Sigmoid colon (tissue), 7 donors: ENCODE measurements around the gene IDH2. TPM values are rescaled to one million over a fixed set of nuclear protein-coding genes. Genes with fewer than 3 reads are reported as not detected.
A peak's percentile ranks its signal among the peaks of the same experiment; 100 is the strongest.

Source experiments
- DNase-seq: peaks from one replicate; pipeline ENCODE4 v3.0.0-alpha.2; 2019
- H3K27ac ChIP-seq, 4 donors: fragments of 200-600 bp; sonication (generic); one replicate each; pipeline ENCODE4 v1.5.1; 2016 to 2019; ENCODE audit warnings: mild to moderate bottlenecking in 1 of 4
- H3K27me3 ChIP-seq, 3 donors: fragments of 200-600 bp; sonication (generic); one replicate each; pipeline ENCODE4 v1.5.1; 2019; ENCODE audit warnings: mild to moderate bottlenecking in 1 of 3
- H3K36me3 ChIP-seq, 4 donors: fragments of 200-600 bp; sonication (generic); one replicate each; pipeline ENCODE4 v1.5.1; 2016 to 2019
- H3K4me1 ChIP-seq, 4 donors: fragments of 200-600 bp; sonication (generic); one replicate each; pipeline ENCODE4 v1.5.1; 2017 to 2019
- H3K4me3 ChIP-seq, 4 donors: fragments of 200-600 bp; sonication (generic); one replicate each; pipeline ENCODE4 v1.5.1; 2017 to 2019; ENCODE audit warnings: mild to moderate bottlenecking in 2 of 4, moderate library complexity in 1 of 4
- H3K9me3 ChIP-seq, 4 donors: fragments of 200-600 bp in 3 of 4; sonication (generic) in 3 of 4; one replicate each; pipeline versions ENCODE4 v1.5.1 to v1.6.1; 2013 to 2019
- EP300 ChIP-seq, 4 donors: sonication (generic); formaldehyde crosslinking; IDR thresholded peaks; one replicate each; pipeline ENCODE4 v1.6.1; 2017; ENCODE audit warnings: antibody characterized with exemption in 4 of 4
- POLR2A ChIP-seq, 2 donors: fragments of 450-650 bp; IDR thresholded peaks; one replicate each; pipeline ENCODE4 v1.6.1; 2016; ENCODE audit warnings: antibody characterized with exemption in 2 of 2, mild to moderate bottlenecking in 2 of 2, moderate library complexity in 2 of 2
- POLR2AphosphoS5 ChIP-seq, 4 donors: sonication (generic); formaldehyde crosslinking; IDR thresholded peaks; one replicate each; pipeline ENCODE4 v1.6.1; 2017; ENCODE audit warnings: antibody characterized with exemption in 4 of 4
- WGBS, 2 donors: extraction: QIAGEN DNeasy Blood & Tissue Kit; methylation state at CpG; one replicate each; pipeline ENCODE4 v1.1.7; 2013; 5-methylcytosine and 5-hydroxymethylcytosine counted together
- intact Hi-C: fragments of 100-400 bp; cut with DNase I; formaldehyde crosslinking; loops from one replicate; pipeline ENCODE4 v1.15.1; 2023
- polyA plus RNA-seq, 3 donors: library from polyadenylated mRNA; stranded (reverse); fragments of 200-250 nt; gene quantifications; one replicate each; pipeline ENCODE4 v1.2.3, GENCODE V29; 2013
- total RNA-seq, 4 donors: library from RNA; depleted of rRNA; stranded (reverse); fragments of >200 nt; gene quantifications; one replicate each; pipeline ENCODE4 v1.1.0, GENCODE V29; 2016
- TF ChIP-seq, protein P1 (sequence below), 4 experiments: fragments of 450-650 bp in 3 of 4; fragments of 200-600 bp in 1 of 4; IDR thresholded peaks; one replicate each; pipeline ENCODE4 v1.5.1; 2016 to 2019; ENCODE audit warnings: antibody characterized with exemption in 4 of 4, mild to moderate bottlenecking in 3 of 4, moderate library complexity in 2 of 4
- donor health status: healthy with polysubstance abuse.
- donor health status: Bipolar disorder and iron deficiency.
- donor health status: healthy.

Gene IDH2
- total and polyA plus RNA-seq, 7 donors, result 43.8 to 210 (median 111) TPM

DNA sequence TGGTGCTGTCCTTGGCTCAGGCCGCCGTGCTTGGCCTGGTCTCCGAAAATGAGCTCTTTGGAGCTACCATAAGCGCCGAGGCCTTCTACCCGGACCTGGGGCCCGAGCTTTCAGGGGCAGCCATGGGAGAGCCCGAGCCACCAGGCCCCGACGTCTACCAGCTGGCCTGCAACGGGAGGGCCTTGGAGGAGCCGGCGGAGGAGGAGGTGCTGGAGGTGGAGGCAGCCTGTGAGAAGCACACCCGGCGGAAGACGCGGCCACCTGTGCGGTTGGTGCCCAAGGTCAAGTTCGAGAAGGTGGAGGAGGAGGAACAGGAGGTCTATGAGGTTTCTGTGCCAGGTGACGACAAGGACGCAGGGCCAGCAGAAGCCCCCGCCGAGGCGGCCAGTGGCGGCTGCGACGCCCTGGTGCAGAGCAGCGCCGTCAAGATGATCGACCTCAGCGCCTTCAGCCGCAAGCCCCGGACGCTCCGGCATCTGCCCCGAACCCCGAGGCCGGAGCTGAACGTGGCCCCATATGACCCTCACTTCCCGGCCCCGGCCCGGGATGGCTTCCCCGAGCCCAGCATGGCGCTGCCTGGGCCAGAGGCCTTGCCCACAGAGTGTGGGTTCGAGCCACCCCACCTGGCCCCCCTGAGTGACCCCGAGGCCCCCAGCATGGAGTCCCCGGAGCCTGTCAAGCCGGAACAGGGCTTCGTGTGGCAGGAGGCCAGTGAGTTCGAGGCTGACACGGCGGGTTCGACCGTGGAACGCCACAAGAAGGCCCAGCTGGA lies 34.9 kb downstream of the IDH2 start:
- peaks cover 0 to 53% (median 48%) of the 10 kb centered on the region in 4 donors for H3K4me1 ChIP-seq
- intact Hi-C loops, result no loop called here

DNA sequence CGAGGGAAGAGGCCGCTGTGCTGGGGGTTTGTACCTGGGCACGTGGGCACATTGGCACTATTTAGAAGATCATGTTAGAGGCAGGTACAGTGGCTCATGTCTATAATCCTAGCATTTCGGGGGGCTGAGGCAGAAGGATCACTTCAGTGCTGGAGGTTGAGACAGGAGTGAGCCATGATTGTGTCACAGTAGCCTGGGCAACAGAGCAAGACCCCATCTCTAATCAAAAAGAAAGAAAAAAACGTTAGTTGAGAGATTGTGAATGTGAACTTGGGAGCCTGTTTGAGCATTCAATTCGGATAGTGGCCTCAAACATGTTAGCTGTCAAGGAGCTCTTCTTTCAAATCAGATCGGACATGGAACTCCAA lies 36.6 kb downstream of the IDH2 start:
- no peak for DNase-seq
- Histone ChIP-seq H3K9me3 (no peaks in the 10 kb centered on the region), H3K27me3 (no peaks in the 10 kb centered on the region), H3K27ac (peak overlapping the region; percentile 70 to 83 (median 72)), H3K36me3 (peaks cover 0 to 20% (median 7%) of the 10 kb centered on the region in 4 donors), H3K4me3 (no peak overlapping the region), H3K4me1 (peaks cover 0 to 57% (median 50%) of the 10 kb centered on the region in 4 donors)
- 86 to 87% methylated on average over 7 of the region's 7 CpGs for WGBS, 2 donors
- intact Hi-C loops, result no loop called here
- TF ChIP-seq EP300 (IDR thresholded peaks at IDR 0.05) (no peak), POLR2AphosphoS5 (IDR thresholded peaks at IDR 0.05) (no peak), POLR2A (IDR thresholded peaks at IDR 0.05) (no peak)
- TF ChIP-seq, protein P1, sequence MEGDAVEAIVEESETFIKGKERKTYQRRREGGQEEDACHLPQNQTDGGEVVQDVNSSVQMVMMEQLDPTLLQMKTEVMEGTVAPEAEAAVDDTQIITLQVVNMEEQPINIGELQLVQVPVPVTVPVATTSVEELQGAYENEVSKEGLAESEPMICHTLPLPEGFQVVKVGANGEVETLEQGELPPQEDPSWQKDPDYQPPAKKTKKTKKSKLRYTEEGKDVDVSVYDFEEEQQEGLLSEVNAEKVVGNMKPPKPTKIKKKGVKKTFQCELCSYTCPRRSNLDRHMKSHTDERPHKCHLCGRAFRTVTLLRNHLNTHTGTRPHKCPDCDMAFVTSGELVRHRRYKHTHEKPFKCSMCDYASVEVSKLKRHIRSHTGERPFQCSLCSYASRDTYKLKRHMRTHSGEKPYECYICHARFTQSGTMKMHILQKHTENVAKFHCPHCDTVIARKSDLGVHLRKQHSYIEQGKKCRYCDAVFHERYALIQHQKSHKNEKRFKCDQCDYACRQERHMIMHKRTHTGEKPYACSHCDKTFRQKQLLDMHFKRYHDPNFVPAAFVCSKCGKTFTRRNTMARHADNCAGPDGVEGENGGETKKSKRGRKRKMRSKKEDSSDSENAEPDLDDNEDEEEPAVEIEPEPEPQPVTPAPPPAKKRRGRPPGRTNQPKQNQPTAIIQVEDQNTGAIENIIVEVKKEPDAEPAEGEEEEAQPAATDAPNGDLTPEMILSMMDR (IDR thresholded peaks at IDR 0.05), result no peak

More for the DNA sequence above, 34.9 kb downstream of the IDH2 start:
- peak overlapping the region in 1 of 4 donors; percentile 15 for H3K27ac ChIP-seq
- H3K9me3 ChIP-seq, result no peaks in the 10 kb centered on the region
- no peak for TF ChIP-seq POLR2A (IDR thresholded peaks at IDR 0.05)
- TF ChIP-seq EP300 (IDR thresholded peaks at IDR 0.05), result no peak
- TF ChIP-seq, protein P1 (IDR thresholded peaks at IDR 0.05), result no peak
- no peak for TF ChIP-seq POLR2AphosphoS5 (IDR thresholded peaks at IDR 0.05)
- 95 to 96% methylated on average over 55 of the region's 55 CpGs for WGBS, 2 donors
- peaks cover 0 to 21% (median 7%) of the 10 kb centered on the region in 4 donors for H3K36me3 ChIP-seq
- no peak overlapping the region for H3K4me3 ChIP-seq
- no peaks in the 10 kb centered on the region for H3K27me3 ChIP-seq
- DNase-seq, result no peak

DNA sequence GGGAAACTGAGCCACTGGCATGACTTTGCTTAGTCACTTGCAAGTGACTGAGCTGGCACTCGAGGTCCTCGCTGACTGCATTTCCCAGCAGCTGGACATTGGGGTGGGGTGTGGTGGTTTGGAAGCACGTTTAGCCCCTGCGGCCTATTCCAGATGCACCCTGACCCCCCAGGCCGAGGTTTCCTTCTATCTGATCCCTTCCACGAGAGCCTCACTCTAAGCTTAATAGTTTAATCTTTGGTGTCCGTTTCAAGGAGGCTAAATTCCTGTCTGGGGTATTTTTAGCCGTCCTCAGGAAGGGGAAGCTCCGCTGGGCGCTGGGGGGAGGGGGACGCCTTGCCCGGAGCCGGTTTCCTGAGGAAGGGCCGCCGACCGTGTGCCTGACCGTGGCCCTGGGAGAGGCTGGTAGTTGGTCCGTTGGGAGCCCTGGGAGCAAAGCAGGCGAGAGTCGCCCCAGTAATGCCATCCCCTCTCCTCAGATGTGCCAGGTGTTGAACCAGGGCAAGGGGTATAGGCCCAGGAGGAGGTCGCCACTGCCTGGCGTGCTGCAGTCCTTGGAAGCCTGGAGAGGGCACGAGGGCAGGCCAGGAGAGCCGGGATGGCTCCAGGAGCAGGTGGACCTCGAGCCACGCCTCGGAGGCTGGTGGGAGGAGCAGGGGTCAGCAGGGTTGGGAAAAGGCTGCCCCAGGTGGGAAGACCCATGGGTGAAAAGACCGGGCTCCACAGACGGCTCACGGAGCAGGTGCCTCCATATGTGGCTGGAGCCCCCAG lies 37.2 kb downstream of the IDH2 start:
- TF ChIP-seq, protein P1 (IDR thresholded peaks at IDR 0.05), result no peak
- TF ChIP-seq POLR2A (IDR thresholded peaks at IDR 0.05) (no peak), POLR2AphosphoS5 (IDR thresholded peaks at IDR 0.05) (peak in 2 of 4 donors; percentile 20 to 38)
- H3K27ac ChIP-seq, result peak overlapping the region; percentile 70 to 83 (median 72)

DNA sequence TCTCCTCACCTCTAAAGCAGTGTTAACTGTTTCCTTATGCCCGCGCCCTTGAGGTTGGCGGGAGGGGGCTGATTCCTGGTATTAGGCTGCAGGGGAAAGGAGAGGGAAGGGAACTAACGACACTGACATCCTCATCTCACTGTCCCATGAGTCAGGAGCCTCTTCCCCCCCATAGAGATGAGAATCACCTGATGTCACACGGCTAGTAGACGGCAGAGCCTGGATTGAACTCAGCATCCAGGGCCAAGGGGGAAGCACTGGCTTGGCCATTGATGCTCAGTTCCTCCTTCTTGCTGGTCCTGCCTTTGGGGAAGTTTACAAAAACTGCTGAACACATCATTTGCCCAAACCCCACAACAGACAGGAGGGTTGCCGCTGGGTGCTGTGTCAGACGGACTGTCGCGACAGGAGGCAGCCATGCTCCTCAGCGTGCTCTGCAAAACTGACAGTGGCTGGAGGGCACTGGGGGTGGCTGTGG lies 38.5 kb downstream of the IDH2 start:
- Histone ChIP-seq H3K4me1 (peaks cover 0 to 59% (median 48%) of the 10 kb centered on the region in 4 donors), H3K27me3 (no peaks in the 10 kb centered on the region), H3K36me3 (peaks cover 0 to 20% (median 7%) of the 10 kb centered on the region in 4 donors), H3K9me3 (no peaks in the 10 kb centered on the region), H3K4me3 (no peak overlapping the region), H3K27ac (peak overlapping the region; percentile 70 to 83 (median 72))
- WGBS, 2 donors, result 70 to 86% methylated on average over 11 of the region's 11 CpGs
- TF ChIP-seq POLR2AphosphoS5 (IDR thresholded peaks at IDR 0.05) (peak in 1 of 4 donors; percentile 58), EP300 (IDR thresholded peaks at IDR 0.05) (no peak), POLR2A (IDR thresholded peaks at IDR 0.05) (no peak)
- TF ChIP-seq, protein P1 (IDR thresholded peaks at IDR 0.05), result no peak
- intact Hi-C loops, result no loop called here
- DNase-seq, result no peak

More for the DNA sequence above, 37.2 kb downstream of the IDH2 start:
- WGBS, 2 donors, result 55 to 72% methylated on average over 30 of the region's 30 CpGs
- Histone ChIP-seq H3K36me3 (peaks cover 0 to 20% (median 7%) of the 10 kb centered on the region in 4 donors), H3K27me3 (no peaks in the 10 kb centered on the region), H3K9me3 (no peaks in the 10 kb centered on the region), H3K4me3 (peak overlapping the region in 1 of 4 donors; percentile 19), H3K4me1 (peaks cover 0 to 55% (median 48%) of the 10 kb centered on the region in 4 donors)
- no peak for DNase-seq
- intact Hi-C loops, result no loop called here
